A549 (cell line): Measurements from ENCODE around the gene KLHL41. TPM values are rescaled to one million over a fixed set of nuclear protein-coding genes. Genes with fewer than 3 reads are reported as not detected.
A peak's percentile ranks its signal among the peaks of the same experiment; 100 is the strongest.

Source experiments
- BCL3 ChIP-seq: fragments of >200 bp; sonication (Bioruptor Twin); formaldehyde crosslinking; IDR thresholded peaks from 3 replicates; pipeline ENCODE4 v1.6.1; 2016
- CBX2 ChIP-seq: fragments of 200-600 bp; sonication (generic); IDR thresholded peaks from 2 replicates; pipeline ENCODE4 v1.6.1; 2016; ENCODE audit warnings: low read depth, mild to moderate bottlenecking, borderline replicate concordance
- CEBPB ChIP-seq, 2 experiments: fragments of >200 bp in 1 of 2; sonication (Bioruptor Twin) in 1 of 2; formaldehyde crosslinking in 1 of 2; IDR thresholded peaks; 2 replicates each; pipeline ENCODE4 v1.6.1; 2012 to 2016
- CHD2 ChIP-seq: fragments of 150-350 bp; IDR thresholded peaks from 2 replicates; pipeline ENCODE4 v1.6.1; 2014; ENCODE audit warnings: low read length; ENCODE audit not compliant: partially characterized antibody
- CHD4 ChIP-seq: fragments of 200-600 bp; sonication (generic); IDR thresholded peaks from 2 replicates; pipeline ENCODE4 v1.6.1; 2016; ENCODE audit warnings: antibody characterized with exemption, mild to moderate bottlenecking, borderline replicate concordance
- CTCF ChIP-seq: fragments of >200 bp; sonication (Bioruptor Twin); formaldehyde crosslinking; IDR thresholded peaks from 3 replicates; pipeline ENCODE4 v1.5.1; 2016
- E2F6 ChIP-seq: IDR thresholded peaks from 2 replicates; pipeline ENCODE4 v1.6.1; 2012; ENCODE audit warnings: low read depth, borderline replicate concordance
- EHF ChIP-seq: fragments of 250-450 bp; sonication (Bioruptor Pico); IDR thresholded peaks from 2 replicates; pipeline ENCODE4 v1.5.0; 2020; ENCODE audit warnings: mild to moderate bottlenecking
- EP300 ChIP-seq, 2 experiments: fragments of >200 bp; sonication (Bioruptor Twin); formaldehyde crosslinking; IDR thresholded peaks; 2 replicates in 1 of 2; 3 replicates in 1 of 2; pipeline ENCODE4 v1.6.1; 2016 to 2017
- FOSB ChIP-seq: fragments of 250-450 bp; sonication (Bioruptor Pico); IDR thresholded peaks from 2 replicates; pipeline ENCODE4 v1.5.0; 2020; ENCODE audit warnings: mild to moderate bottlenecking, moderate library complexity
- FOSL2 ChIP-seq, 2 experiments: fragments of 450-650 bp in 1 of 2; fragments of >200 bp in 1 of 2; sonication (Bioruptor Twin) in 1 of 2; formaldehyde crosslinking; IDR thresholded peaks; 2 replicates each; pipeline versions ENCODE4 v1.5.0 to v1.6.1; 2016 to 2020; ENCODE audit warnings: mild to moderate bottlenecking in 1 of 2, moderate library complexity in 1 of 2
- HDAC2 ChIP-seq: fragments of 200-600 bp; sonication (generic); IDR thresholded peaks from 2 replicates; pipeline ENCODE4 v1.6.1; 2016
- HEYL ChIP-seq: fragments of 250-450 bp; sonication (Bioruptor Pico); IDR thresholded peaks from 2 replicates; pipeline ENCODE4 v1.8.0; 2021; ENCODE audit warnings: mild to moderate bottlenecking, moderate library complexity
- HOXB13 ChIP-seq: fragments of 250-450 bp; sonication (Bioruptor Pico); IDR thresholded peaks from 2 replicates; pipeline ENCODE4 v1.5.0; 2020; ENCODE audit warnings: low read depth, mild to moderate bottlenecking, moderate library complexity
- HOXB5 ChIP-seq: fragments of 250-450 bp; sonication (Bioruptor Pico); IDR thresholded peaks from 2 replicates; pipeline ENCODE4 v1.5.0; 2020; ENCODE audit warnings: mild to moderate bottlenecking, moderate library complexity
- JUN ChIP-seq, 2 experiments: fragments of >200 bp; sonication (Bioruptor Twin); formaldehyde crosslinking; IDR thresholded peaks; 2 replicates in 1 of 2; 3 replicates in 1 of 2; pipeline ENCODE4 v1.6.1; 2016 to 2017
- KDM5A ChIP-seq: fragments of 200-600 bp; sonication (generic); IDR thresholded peaks from 2 replicates; pipeline ENCODE4 v1.6.1; 2016; ENCODE audit warnings: antibody characterized with exemption, mild to moderate bottlenecking
- MAX ChIP-seq: IDR thresholded peaks from 2 replicates; pipeline ENCODE4 v1.6.1; 2012
- MAZ ChIP-seq: fragments of 150-350 bp; IDR thresholded peaks from 2 replicates; pipeline ENCODE4 v1.6.1; 2014; ENCODE audit warnings: antibody characterized with exemption, low read depth, low read length, borderline replicate concordance
- NFE2L2 ChIP-seq: fragments of 150-350 bp; conservative IDR thresholded peaks from 2 replicates; pipeline ENCODE4 v1.6.1; 2014; ENCODE audit warnings: low read length
- NR3C1 ChIP-seq: fragments of >200 bp; sonication (Bioruptor Twin); formaldehyde crosslinking; IDR thresholded peaks from 3 replicates; pipeline ENCODE4 v1.6.1; 2017
- PHF8 ChIP-seq: fragments of 200-600 bp; sonication (generic); IDR thresholded peaks from 2 replicates; pipeline ENCODE4 v1.6.1; 2016; ENCODE audit warnings: low read depth, mild to moderate bottlenecking, antibody characterized with exemption, moderate library complexity, borderline replicate concordance
- POLR2A ChIP-seq: IDR thresholded peaks from 2 replicates; pipeline ENCODE4 v1.6.1; 2012; ENCODE audit warnings: mild to moderate bottlenecking, low read length
- RFX5 ChIP-seq: fragments of 450-650 bp; IDR thresholded peaks from 2 replicates; pipeline ENCODE4 v1.7.1; 2014; ENCODE audit warnings: antibody characterized with exemption, mild to moderate bottlenecking, moderate library complexity
- TP53 ChIP-seq: fragments of 250-450 bp; sonication (Bioruptor Pico); IDR thresholded peaks from 2 replicates; pipeline ENCODE4 v1.5.0; 2021; ENCODE audit warnings: mild to moderate bottlenecking, moderate library complexity
- USF2 ChIP-seq: fragments of 450-650 bp; IDR thresholded peaks from 2 replicates; pipeline ENCODE4 v1.6.1; 2014; ENCODE audit warnings: antibody characterized with exemption
- ZFP36 ChIP-seq: fragments of 450-650 bp; IDR thresholded peaks from 2 replicates; pipeline ENCODE4 v1.6.1; 2014; ENCODE audit warnings: borderline replicate concordance; ENCODE audit not compliant: partially characterized antibody
- ZNF302 ChIP-seq: fragments of 250-450 bp; sonication (Bioruptor Pico); IDR thresholded peaks from 2 replicates; pipeline ENCODE4 v1.9.0; 2021; ENCODE audit warnings: inconsistent platforms, mild to moderate bottlenecking, moderate library complexity
- polyA plus RNA-seq, 4 experiments: library from polyadenylated mRNA; depleted of rRNA in 3 of 4; stranded (reverse); fragments of >200 nt; fragmentation: RNase III in 1 of 4; extraction: RNeasy Plus Mini Kit Qiagen cat#74134 plus additional on column Dnase treatment in 1 of 4; gene quantifications; 2 replicates in 3 of 4; 3 replicates in 1 of 4; pipeline ENCODE4 v1.2.3, GENCODE V29; 2011 to 2017

Gene KLHL41
- polyA plus RNA-seq, 2 of the 4 experiments (the other 2 are of a cell fraction), result 0.06 to 0.08 TPM

- TF ChIP-seq CEBPB (IDR thresholded peaks at IDR 0.05) (no peak), BCL3 (no peak), EHF (no peak), NFE2L2 (no peak), FOSB (CRISPR knock-in tag) (no peak), USF2 (no peak), ZFP36 (no peak), NR3C1 (no peak), KDM5A (no peak), TP53 (CRISPR knock-in tag) (0 out of 2 replicates have a peak, but pooled peaks have one; percentile 38), JUN (IDR thresholded peaks at IDR 0.05) (peak in 1 of 2 experiments; percentile 40; a peak in 2 of 5 replicates), EP300 (IDR thresholded peaks at IDR 0.05) (no peak), HDAC2 (no peak), FOSL2 (IDR thresholded peaks at IDR 0.05) (no peak), FOSL2 (CRISPR knock-in tag; IDR thresholded peaks at IDR 0.05) (no peak), MAZ (no peak), CBX2 (no peak), POLR2A (peak; percentile 36), HEYL (CRISPR knock-in tag) (no peak), CHD4 (no peak), PHF8 (peak; percentile 83), E2F6 (peak; percentile 80), MAX (peak; percentile 76), ZNF302 (CRISPR knock-in tag) (no peak), HOXB13 (CRISPR knock-in tag) (no peak), CHD2 (peak; percentile 48), HOXB5 (CRISPR knock-in tag) (no peak), CTCF (peak; percentile 64), RFX5 (no peak)
Observed at GRCh38 chr2:169479257-169480078, 30.0 kb upstream of the KLHL41 start, which contains the start of gene BBS5 (continued).
